Lower lobe of right lung (tissue), 2 donors: ENCODE data around the gene NR3C1. TPM values are rescaled to one million over a fixed set of nuclear protein-coding genes. Genes with fewer than 3 reads are reported as not detected.
A peak's percentile ranks its signal among the peaks of the same experiment; 100 is the strongest.

Experiments used
- ATAC-seq, 2 donors: fragments of 200-7000 bp; cut with Tn5 transposase; one replicate each; pipeline ENCODE4 v1.9.1; 2020 to 2022; ENCODE audit warnings: mild to moderate bottlenecking in 2 of 2, moderate library complexity in 2 of 2
- DNase-seq: peaks from one replicate; pipeline ENCODE4 v3.0.0-alpha.2; 2020
- H3K27ac ChIP-seq: fragments of 200-600 bp; one replicate; pipeline ENCODE4 v1.8.0; 2022
- H3K27me3 ChIP-seq: fragments of 200-600 bp; one replicate; pipeline ENCODE4 v1.8.0; 2022; ENCODE audit warnings: low read depth
- H3K36me3 ChIP-seq: fragments of 200-600 bp; one replicate; pipeline ENCODE4 v1.8.0; 2022; ENCODE audit warnings: mild to moderate bottlenecking
- H3K4me1 ChIP-seq: fragments of 200-600 bp; one replicate; pipeline ENCODE4 v1.8.0; 2022
- H3K4me3 ChIP-seq: fragments of 200-600 bp; one replicate; pipeline ENCODE4 v1.8.0; 2022; ENCODE audit warnings: mild to moderate bottlenecking
- H3K9me3 ChIP-seq: fragments of 200-600 bp; one replicate; pipeline ENCODE4 v1.8.0; 2022
- CTCF ChIP-seq: fragments of 200-600 bp; IDR thresholded peaks from one replicate; pipeline ENCODE4 v1.8.0; 2022; ENCODE audit warnings: antibody characterized with exemption, mild to moderate bottlenecking
- intact Hi-C: fragments of 100-400 bp; cut with DNase I; formaldehyde crosslinking; loops from one replicate; pipeline ENCODE4 v1.11.0; 2022
- total RNA-seq: library from RNA; stranded (reverse); fragmentation: NEBNext Ultra II Directional; extraction: Animal tissue kit (Norgen Biotek cat#: 25700); gene quantifications from one replicate; pipeline ENCODE4 v1.2.1, GENCODE V29; 2021
- donor health status: DM: no; HTN: yes; CAD: no; lungs with severe emphysema.

Gene NR3C1
- total RNA-seq, 1 donor from 2014 or later, result 110 TPM

DNA sequence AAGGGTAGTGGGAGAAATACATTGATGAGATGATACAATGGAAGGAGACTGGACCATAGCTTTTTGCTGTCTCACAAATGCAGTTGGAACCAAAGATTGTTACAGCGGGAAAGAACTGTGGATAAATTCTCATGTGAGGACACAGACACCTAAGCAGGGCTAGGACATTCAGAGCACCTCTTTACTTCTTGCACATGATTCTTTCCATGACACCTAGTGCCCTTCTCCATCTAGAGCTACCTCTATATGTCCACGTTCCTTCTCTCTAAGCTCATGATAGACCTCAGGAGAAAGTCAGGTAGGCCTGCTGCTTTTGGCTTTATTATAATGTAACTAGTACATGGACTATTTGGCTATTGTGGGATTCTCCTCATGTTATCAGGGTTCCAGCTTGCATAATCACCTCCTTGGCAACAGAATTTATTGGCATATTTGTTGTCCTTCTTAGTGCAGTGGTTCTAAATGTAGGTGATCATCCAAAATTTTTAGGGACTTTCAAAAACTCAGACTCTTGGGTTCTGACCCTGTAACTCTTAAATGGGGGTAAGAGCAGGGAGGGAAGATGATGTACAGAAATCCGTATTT, 27.2 kb downstream of the NR3C1 start:
- no peaks in the 10 kb centered on the region for H3K27me3 ChIP-seq
- peaks cover 34% of the 10 kb centered on the region for H3K4me1 ChIP-seq
- H3K36me3 ChIP-seq, result no peaks in the 10 kb centered on the region
- TF ChIP-seq CTCF, result no peak
- ATAC-seq (no peak), DNase-seq (no peak)
- intact Hi-C loops, result no loop called here
- no peak overlapping the region for H3K4me3 ChIP-seq
- H3K27ac ChIP-seq, result no peak overlapping the region
- no peaks in the 10 kb centered on the region for H3K9me3 ChIP-seq

GRCh38 chr5:143374496-143375217, 28.8 kb downstream of the NR3C1 start:
- DNase-seq (no peak), ATAC-seq (no peak)
- Histone ChIP-seq H3K27ac (no peak overlapping the region), H3K4me3 (no peak overlapping the region), H3K9me3 (no peaks in the 10 kb centered on the region), H3K27me3 (no peaks in the 10 kb centered on the region), H3K36me3 (no peaks in the 10 kb centered on the region), H3K4me1 (peaks cover 39% of the 10 kb centered on the region)
- no peak for TF ChIP-seq CTCF
- intact Hi-C loops, result no loop called here

- intact Hi-C loops, result no loop called here
- ATAC-seq (no peak), DNase-seq (no peak)
- H3K9me3 ChIP-seq, result no peaks in the 10 kb centered on the region
- no peak for TF ChIP-seq CTCF
- H3K4me1 ChIP-seq, result peaks cover 34% of the 10 kb centered on the region
- no peaks in the 10 kb centered on the region for H3K27me3 ChIP-seq
- no peak overlapping the region for H3K27ac ChIP-seq
- H3K4me3 ChIP-seq, result no peak overlapping the region
- H3K36me3 ChIP-seq, result no peaks in the 10 kb centered on the region
Observed at GRCh38 chr5:143373076-143373475, 30.4 kb downstream of the NR3C1 start.

DNA sequence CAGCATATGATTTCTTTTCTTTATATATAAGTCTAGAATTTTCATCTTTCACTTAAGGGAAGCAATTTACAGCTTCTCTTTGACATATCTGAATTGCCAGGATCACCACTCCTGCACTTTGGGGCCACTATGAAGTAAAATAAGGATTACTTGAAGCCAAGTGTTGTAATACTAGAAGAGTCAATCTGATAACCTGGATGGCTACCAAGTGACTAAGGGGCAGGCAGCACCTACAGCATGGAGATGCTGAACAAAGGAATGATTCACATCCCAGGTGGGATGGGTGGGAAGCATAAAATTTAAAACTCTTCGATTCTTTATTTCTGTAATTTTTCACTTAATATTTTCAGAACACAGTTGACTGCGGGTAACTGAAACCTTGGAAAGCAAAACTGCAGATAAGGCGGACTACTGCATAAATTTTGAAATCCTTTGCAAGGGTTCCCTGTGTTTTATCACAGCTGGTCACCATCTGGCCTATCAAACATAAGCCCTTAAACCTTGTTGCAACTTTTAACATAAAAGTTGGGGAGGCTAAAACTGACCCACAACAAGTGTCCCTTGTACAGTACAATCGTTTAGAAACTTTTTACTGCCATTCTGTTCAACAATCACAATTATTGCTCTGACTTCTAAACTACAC, 31.2 kb downstream of the NR3C1 start:
- Histone ChIP-seq H3K27ac (no peak overlapping the region), H3K27me3 (no peaks in the 10 kb centered on the region), H3K36me3 (no peaks in the 10 kb centered on the region), H3K4me1 (peaks cover 30% of the 10 kb centered on the region), H3K9me3 (no peaks in the 10 kb centered on the region), H3K4me3 (no peak overlapping the region)
- no peak for TF ChIP-seq CTCF
- ATAC-seq (peak in 1 of 2 donors; percentile 28), DNase-seq (no peak)
- intact Hi-C loops, result no loop called here

DNA sequence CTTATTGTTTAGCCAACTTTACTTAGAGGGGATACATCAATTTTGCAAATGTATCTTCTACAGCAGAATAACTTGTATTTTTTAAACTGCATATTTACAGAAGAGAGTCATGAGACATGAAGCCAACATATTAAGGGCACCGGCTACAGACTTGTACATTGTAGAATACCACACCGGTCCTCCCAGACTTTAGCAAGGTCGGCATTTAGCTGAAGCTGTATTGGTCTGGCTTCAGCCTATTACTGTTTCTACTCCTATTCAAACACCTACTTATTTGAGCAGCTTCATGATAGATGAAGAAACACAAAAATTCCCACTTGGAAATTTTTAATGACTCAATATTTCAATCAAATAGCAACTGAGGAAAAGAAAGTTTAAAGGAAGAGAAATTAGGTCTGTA, 33.0 kb downstream of the NR3C1 start:
- intact Hi-C loops, result no loop called here
- no peaks in the 10 kb centered on the region for H3K9me3 ChIP-seq
- ATAC-seq (no peak), DNase-seq (no peak)
- no peak overlapping the region for H3K4me3 ChIP-seq
- H3K36me3 ChIP-seq, result no peaks in the 10 kb centered on the region
- H3K4me1 ChIP-seq, result peaks cover 27% of the 10 kb centered on the region
- H3K27me3 ChIP-seq, result no peaks in the 10 kb centered on the region
- H3K27ac ChIP-seq, result no peak overlapping the region
- no peak for TF ChIP-seq CTCF
